ENCODE data around the gene S100A10. TPM values are rescaled to one million over a fixed set of nuclear protein-coding genes. Genes with fewer than 3 reads are reported as not detected.

S100A10 gene
- total and polyA plus RNA-seq, 4 donors = 7.0 to 99.5 (median 35.4) TPM

DNA sequence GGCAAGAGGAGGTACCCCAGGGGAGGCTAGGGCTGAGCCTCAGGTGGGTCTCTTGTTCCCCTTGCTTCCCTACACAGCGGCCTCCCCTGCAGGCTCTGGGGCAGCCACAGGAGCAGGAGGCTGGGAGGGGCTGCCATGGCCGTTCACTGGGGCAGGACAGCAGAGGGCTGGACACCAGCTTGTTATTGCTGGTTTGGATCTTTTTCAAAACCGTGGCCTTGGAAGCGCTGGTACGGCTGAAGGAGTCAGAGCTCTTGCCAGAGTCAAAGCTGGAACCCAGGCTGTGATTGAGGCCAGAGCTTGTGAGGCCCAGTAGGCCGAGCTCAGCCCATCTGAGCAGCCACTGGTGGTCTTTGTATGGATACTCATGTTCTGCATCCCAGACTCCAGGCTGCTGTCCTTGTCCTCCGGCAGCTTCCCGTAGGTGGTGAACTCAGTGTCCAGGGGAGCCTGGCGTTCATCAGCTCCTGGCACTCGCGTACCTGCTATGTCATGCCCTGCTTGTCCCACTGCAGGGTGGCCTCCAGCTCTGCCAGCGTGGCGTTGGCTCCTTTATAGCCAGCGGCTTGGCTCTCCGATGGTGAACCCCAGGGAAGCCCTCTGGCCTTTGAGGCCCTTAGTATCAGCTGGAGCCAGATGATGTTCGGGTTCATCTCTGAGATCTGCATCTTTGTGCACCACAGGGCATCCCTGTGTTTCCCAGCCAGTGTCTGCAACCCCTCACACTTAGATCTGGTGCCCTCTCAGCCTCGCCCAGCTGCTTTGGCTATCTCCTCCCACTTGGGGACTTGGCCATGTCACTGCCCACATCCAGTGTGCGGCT, 44.1 kb downstream of the S100A10 start:
- no peaks in the 10 kb centered on the region for H3K36me3 ChIP-seq (ENCODE audit: control insufficient read depth in 4 of 4, insufficient read depth in 3 of 4, low read depth in 1 of 4, low read length in 3 of 4)
- no peaks in the 10 kb centered on the region for H3K9me3 ChIP-seq (ENCODE audit: control insufficient read depth in 4 of 4, low read length in 3 of 4)
- 90% methylated on average over 18 of the region's 18 CpGs for WGBS
- TF ChIP-seq NR2F2 (IDR thresholded peaks at IDR 0.05) (no peak), HNF4A (conservative IDR thresholded peaks at IDR 0.05) (no peak), FOXA2 (IDR thresholded peaks at IDR 0.05) (no peak), FOXA1 (IDR thresholded peaks at IDR 0.05) (no peak), HNF4G (IDR thresholded peaks at IDR 0.05) (no peak), SP1 (IDR thresholded peaks at IDR 0.05) (no peak), GABPA (IDR thresholded peaks at IDR 0.05 in 1 of 2, conservative IDR thresholded peaks at IDR 0.05 in 1 of 2) (no peak), EGR1 (IDR thresholded peaks at IDR 0.05; ENCODE audit: low read depth in 2 of 2) (no peak), JUND (IDR thresholded peaks at IDR 0.05) (no peak), RXRA (IDR thresholded peaks at IDR 0.05) (no peak), RAD21 (IDR thresholded peaks at IDR 0.05) (no peak), YY1 (IDR thresholded peaks at IDR 0.05) (no peak), TAF1 (conservative IDR thresholded peaks at IDR 0.05) (no peak)
- TF ChIP-seq, protein P1, sequence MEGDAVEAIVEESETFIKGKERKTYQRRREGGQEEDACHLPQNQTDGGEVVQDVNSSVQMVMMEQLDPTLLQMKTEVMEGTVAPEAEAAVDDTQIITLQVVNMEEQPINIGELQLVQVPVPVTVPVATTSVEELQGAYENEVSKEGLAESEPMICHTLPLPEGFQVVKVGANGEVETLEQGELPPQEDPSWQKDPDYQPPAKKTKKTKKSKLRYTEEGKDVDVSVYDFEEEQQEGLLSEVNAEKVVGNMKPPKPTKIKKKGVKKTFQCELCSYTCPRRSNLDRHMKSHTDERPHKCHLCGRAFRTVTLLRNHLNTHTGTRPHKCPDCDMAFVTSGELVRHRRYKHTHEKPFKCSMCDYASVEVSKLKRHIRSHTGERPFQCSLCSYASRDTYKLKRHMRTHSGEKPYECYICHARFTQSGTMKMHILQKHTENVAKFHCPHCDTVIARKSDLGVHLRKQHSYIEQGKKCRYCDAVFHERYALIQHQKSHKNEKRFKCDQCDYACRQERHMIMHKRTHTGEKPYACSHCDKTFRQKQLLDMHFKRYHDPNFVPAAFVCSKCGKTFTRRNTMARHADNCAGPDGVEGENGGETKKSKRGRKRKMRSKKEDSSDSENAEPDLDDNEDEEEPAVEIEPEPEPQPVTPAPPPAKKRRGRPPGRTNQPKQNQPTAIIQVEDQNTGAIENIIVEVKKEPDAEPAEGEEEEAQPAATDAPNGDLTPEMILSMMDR (IDR thresholded peaks at IDR 0.05; ENCODE audit: low read depth, low read length, missing input control) = no peak
- TF ChIP-seq, protein P2, sequence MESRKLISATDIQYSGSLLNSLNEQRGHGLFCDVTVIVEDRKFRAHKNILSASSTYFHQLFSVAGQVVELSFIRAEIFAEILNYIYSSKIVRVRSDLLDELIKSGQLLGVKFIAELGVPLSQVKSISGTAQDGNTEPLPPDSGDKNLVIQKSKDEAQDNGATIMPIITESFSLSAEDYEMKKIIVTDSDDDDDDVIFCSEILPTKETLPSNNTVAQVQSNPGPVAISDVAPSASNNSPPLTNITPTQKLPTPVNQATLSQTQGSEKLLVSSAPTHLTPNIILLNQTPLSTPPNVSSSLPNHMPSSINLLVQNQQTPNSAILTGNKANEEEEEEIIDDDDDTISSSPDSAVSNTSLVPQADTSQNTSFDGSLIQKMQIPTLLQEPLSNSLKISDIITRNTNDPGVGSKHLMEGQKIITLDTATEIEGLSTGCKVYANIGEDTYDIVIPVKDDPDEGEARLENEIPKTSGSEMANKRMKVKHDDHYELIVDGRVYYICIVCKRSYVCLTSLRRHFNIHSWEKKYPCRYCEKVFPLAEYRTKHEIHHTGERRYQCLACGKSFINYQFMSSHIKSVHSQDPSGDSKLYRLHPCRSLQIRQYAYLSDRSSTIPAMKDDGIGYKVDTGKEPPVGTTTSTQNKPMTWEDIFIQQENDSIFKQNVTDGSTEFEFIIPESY (IDR thresholded peaks at IDR 0.05) = no peak
- TF ChIP-seq, protein P3, sequence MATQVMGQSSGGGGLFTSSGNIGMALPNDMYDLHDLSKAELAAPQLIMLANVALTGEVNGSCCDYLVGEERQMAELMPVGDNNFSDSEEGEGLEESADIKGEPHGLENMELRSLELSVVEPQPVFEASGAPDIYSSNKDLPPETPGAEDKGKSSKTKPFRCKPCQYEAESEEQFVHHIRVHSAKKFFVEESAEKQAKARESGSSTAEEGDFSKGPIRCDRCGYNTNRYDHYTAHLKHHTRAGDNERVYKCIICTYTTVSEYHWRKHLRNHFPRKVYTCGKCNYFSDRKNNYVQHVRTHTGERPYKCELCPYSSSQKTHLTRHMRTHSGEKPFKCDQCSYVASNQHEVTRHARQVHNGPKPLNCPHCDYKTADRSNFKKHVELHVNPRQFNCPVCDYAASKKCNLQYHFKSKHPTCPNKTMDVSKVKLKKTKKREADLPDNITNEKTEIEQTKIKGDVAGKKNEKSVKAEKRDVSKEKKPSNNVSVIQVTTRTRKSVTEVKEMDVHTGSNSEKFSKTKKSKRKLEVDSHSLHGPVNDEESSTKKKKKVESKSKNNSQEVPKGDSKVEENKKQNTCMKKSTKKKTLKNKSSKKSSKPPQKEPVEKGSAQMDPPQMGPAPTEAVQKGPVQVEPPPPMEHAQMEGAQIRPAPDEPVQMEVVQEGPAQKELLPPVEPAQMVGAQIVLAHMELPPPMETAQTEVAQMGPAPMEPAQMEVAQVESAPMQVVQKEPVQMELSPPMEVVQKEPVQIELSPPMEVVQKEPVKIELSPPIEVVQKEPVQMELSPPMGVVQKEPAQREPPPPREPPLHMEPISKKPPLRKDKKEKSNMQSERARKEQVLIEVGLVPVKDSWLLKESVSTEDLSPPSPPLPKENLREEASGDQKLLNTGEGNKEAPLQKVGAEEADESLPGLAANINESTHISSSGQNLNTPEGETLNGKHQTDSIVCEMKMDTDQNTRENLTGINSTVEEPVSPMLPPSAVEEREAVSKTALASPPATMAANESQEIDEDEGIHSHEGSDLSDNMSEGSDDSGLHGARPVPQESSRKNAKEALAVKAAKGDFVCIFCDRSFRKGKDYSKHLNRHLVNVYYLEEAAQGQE (IDR thresholded peaks at IDR 0.05) = no peak
- TF ChIP-seq, protein P4, sequence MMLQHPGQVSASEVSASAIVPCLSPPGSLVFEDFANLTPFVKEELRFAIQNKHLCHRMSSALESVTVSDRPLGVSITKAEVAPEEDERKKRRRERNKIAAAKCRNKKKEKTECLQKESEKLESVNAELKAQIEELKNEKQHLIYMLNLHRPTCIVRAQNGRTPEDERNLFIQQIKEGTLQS (IDR thresholded peaks at IDR 0.05) = no peak
- TF ChIP-seq, protein P5, sequence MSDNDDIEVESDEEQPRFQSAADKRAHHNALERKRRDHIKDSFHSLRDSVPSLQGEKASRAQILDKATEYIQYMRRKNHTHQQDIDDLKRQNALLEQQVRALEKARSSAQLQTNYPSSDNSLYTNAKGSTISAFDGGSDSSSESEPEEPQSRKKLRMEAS (IDR thresholded peaks at IDR 0.05) = no peak
- H3K9ac ChIP-seq (ENCODE audit: low read depth in 1 of 2, low read length in 2 of 2) = no peak overlapping the region
- H3K4me1 ChIP-seq (ENCODE audit: control insufficient read depth in 4 of 4, insufficient read depth in 4 of 4, low read length in 3 of 4) = no peaks in the 10 kb centered on the region
- no peak for DNase-seq (ENCODE audit: low spot score)
- H3K4me3 ChIP-seq (ENCODE audit: low read depth in 1 of 3, low read length in 3 of 3) = no peak overlapping the region
- no peak overlapping the region for H3K27ac ChIP-seq (ENCODE audit: low read depth in 1 of 2, low read length in 2 of 2)
- no peaks in the 10 kb centered on the region for H3K27me3 ChIP-seq (ENCODE audit: control insufficient read depth in 4 of 4, insufficient read depth in 4 of 4, low read length in 3 of 4)
